OCI-LY1 (cell line): Measurements from ENCODE around the gene OGFOD3.

Source experiments
- H2AFZ ChIP-seq: fragments of 200-600 bp; sonication (generic), shearing (Covaris generic); 2 replicates; pipeline ENCODE4 v1.6.0; 2014; ENCODE audit warnings: antibody characterized with exemption, mild to moderate bottlenecking, low read length
- H3F3A ChIP-seq: fragments of 200-600 bp; sonication (generic), shearing (Covaris generic); 2 replicates; pipeline ENCODE4 v1.6.0; 2014; ENCODE audit warnings: mild to moderate bottlenecking, antibody characterized with exemption, low read length, moderate library complexity; ENCODE audit not compliant: insufficient read depth
- H3K27ac ChIP-seq: fragments of 200-600 bp; sonication (generic); 2 replicates; pipeline ENCODE4 v1.5.1; 2014; ENCODE audit warnings: low read length, mixed run types, mild to moderate bottlenecking, low read depth; ENCODE audit not compliant: poor library complexity, severe bottlenecking
- H3K27me3 ChIP-seq: fragments of 200-600 bp; sonication (generic); 2 replicates; pipeline ENCODE4 v1.6.0; 2014; ENCODE audit warnings: antibody characterized with exemption, mild to moderate bottlenecking, low read length, moderate library complexity; ENCODE audit not compliant: insufficient read depth
- H3K36me3 ChIP-seq: fragments of 200-600 bp; sonication (generic); 2 replicates; pipeline ENCODE4 v1.6.1; 2014; ENCODE audit warnings: mild to moderate bottlenecking, antibody characterized with exemption, low read length, moderate library complexity, mixed read lengths; ENCODE audit not compliant: insufficient read depth
- H3K4me1 ChIP-seq: fragments of 200-600 bp; sonication (generic); 2 replicates; pipeline ENCODE4 v1.5.1; 2014; ENCODE audit warnings: mild to moderate bottlenecking, low read length, moderate library complexity; ENCODE audit not compliant: insufficient read depth, severe bottlenecking
- H3K4me2 ChIP-seq: fragments of 200-600 bp; sonication (generic), shearing (Covaris generic); 2 replicates; pipeline ENCODE4 v1.6.1; 2014; ENCODE audit warnings: low read length
- H3K4me3 ChIP-seq: fragments of 200-600 bp; sonication (generic); 2 replicates; pipeline ENCODE4 v1.5.1; 2014; ENCODE audit warnings: low read length, low read depth, mild to moderate bottlenecking, mixed read lengths; ENCODE audit not compliant: poor library complexity, severe bottlenecking
- H3K79me2 ChIP-seq: fragments of 200-600 bp; shearing (Covaris generic); 2 replicates; pipeline ENCODE4 v1.6.1; 2016; ENCODE audit warnings: mixed run types, low read length, mixed read lengths; ENCODE audit not compliant: insufficient read depth
- H3K9ac ChIP-seq: fragments of 200-600 bp; sonication (generic), shearing (Covaris generic); 2 replicates; pipeline ENCODE4 v1.6.1; 2014; ENCODE audit warnings: mild to moderate bottlenecking, low read length, mixed read lengths
- H3K9me2 ChIP-seq: fragments of 200-600 bp; sonication (generic), shearing (Covaris generic); 2 replicates; pipeline ENCODE4 v1.6.1; 2014; ENCODE audit warnings: low read depth, mild to moderate bottlenecking, low read length, mixed read lengths
- H3K9me3 ChIP-seq: fragments of 200-600 bp; shearing (Covaris generic); 2 replicates; pipeline ENCODE4 v1.6.1; 2014; ENCODE audit warnings: low read length, mixed read lengths
- H4K20me1 ChIP-seq: fragments of 200-600 bp; sonication (generic), shearing (Covaris generic); 2 replicates; pipeline ENCODE4 v1.6.0; 2016; ENCODE audit warnings: mild to moderate bottlenecking, low read length; ENCODE audit not compliant: insufficient read depth
- CTCF ChIP-seq: fragments of 200-600 bp; sonication (generic), shearing (Covaris generic); IDR thresholded peaks from 2 replicates; pipeline ENCODE4 v1.5.1; 2017; ENCODE audit warnings: mild to moderate bottlenecking, antibody characterized with exemption, low read length, moderate library complexity, mixed read lengths
- EZH2 ChIP-seq: fragments of 200-600 bp; sonication (generic), shearing (Covaris generic); IDR thresholded peaks from 2 replicates; pipeline ENCODE4 v1.8.0; 2017; ENCODE audit warnings: borderline replicate concordance, mixed run types, mild to moderate bottlenecking, antibody characterized with exemption, low read length, moderate library complexity, mixed read lengths

Gene OGFOD3

GRCh38 chr17:82358465-82359350 lies 59.7 kb downstream of the OGFOD3 start, which contains the start of gene TEX19:
TEX19 (plus strand) TSS chr17:82359247; CDS start chr17:82362151, 2,904 bp downstream.
- Histone ChIP-seq H3K9ac (no peak within 1 kb of the TSS), H2AFZ (no peak within 1 kb of the TSS), H3K79me2 (no peaks in the 10 kb centered on the region), H3F3A (no peaks in the 10 kb centered on the region), H3K27me3 (no peaks in the 10 kb centered on the region), H3K9me3 (no peaks in the 10 kb centered on the region), H3K4me3 (no peak within 1 kb of the TSS), H3K4me2 (peak within 1 kb of the TSS; percentile 8; the same call in 1 of the 2 replicates), H4K20me1 (no peaks in the 10 kb centered on the region), H3K9me2 (no peaks in the 10 kb centered on the region), H3K36me3 (no peaks in the 10 kb centered on the region), H3K27ac (peak within 1 kb of the TSS; percentile 47), H3K4me1 (peaks cover 29% of the 10 kb centered on the region)
- TF ChIP-seq EZH2 (no peak), CTCF (peak; percentile 13; the same call in 1 of the 2 replicates)

- Histone ChIP-seq H3K36me3 (no peaks in the 10 kb centered on the region), H3F3A (no peaks in the 10 kb centered on the region), H2AFZ (no peak overlapping the region), H3K9me3 (no peaks in the 10 kb centered on the region), H3K27me3 (no peaks in the 10 kb centered on the region), H4K20me1 (no peaks in the 10 kb centered on the region), H3K4me3 (no peak overlapping the region), H3K27ac (no peak overlapping the region), H3K9ac (no peak overlapping the region), H3K79me2 (no peaks in the 10 kb centered on the region), H3K4me1 (peaks cover 29% of the 10 kb centered on the region), H3K9me2 (no peaks in the 10 kb centered on the region), H3K4me2 (no peak overlapping the region)
- TF ChIP-seq CTCF (no peak), EZH2 (no peak)
Measured at GRCh38 chr17:82357394-82357793, 61.0 kb downstream of the OGFOD3 start.

- Histone ChIP-seq H3F3A (no peaks in the 10 kb centered on the region), H3K36me3 (no peaks in the 10 kb centered on the region), H3K9me3 (no peaks in the 10 kb centered on the region), H3K9me2 (no peaks in the 10 kb centered on the region), H3K4me1 (peaks cover 32% of the 10 kb centered on the region), H3K4me3 (no peak overlapping the region), H3K27me3 (no peaks in the 10 kb centered on the region), H4K20me1 (no peaks in the 10 kb centered on the region), H3K9ac (no peak overlapping the region), H3K27ac (no peak overlapping the region), H3K79me2 (no peaks in the 10 kb centered on the region), H3K4me2 (no peak overlapping the region), H2AFZ (no peak overlapping the region)
- no peak for TF ChIP-seq EZH2
- 0 out of 2 replicates have a peak, but pooled peaks have one; percentile 2 for TF ChIP-seq CTCF
Measured at GRCh38 chr17:82356845-82357355, 61.5 kb downstream of the OGFOD3 start.
